Measurements from ENCODE around the gene STIMATE.

GRCh38 chr3:52904000-52904399, 6.7 kb upstream of the STIMATE start:
- TF ChIP-seq YBX1 (IDR thresholded peaks at IDR 0.05), result no peak
- no peak for TF ChIP-seq SIN3B (IDR thresholded peaks at IDR 0.05; ENCODE audit: low read depth)
- no peak for TF ChIP-seq MAFF (IDR thresholded peaks at IDR 0.05; ENCODE audit: low read length)
- TF ChIP-seq ARID1B (IDR thresholded peaks at IDR 0.05), result no peak
- TF ChIP-seq, protein P1, sequence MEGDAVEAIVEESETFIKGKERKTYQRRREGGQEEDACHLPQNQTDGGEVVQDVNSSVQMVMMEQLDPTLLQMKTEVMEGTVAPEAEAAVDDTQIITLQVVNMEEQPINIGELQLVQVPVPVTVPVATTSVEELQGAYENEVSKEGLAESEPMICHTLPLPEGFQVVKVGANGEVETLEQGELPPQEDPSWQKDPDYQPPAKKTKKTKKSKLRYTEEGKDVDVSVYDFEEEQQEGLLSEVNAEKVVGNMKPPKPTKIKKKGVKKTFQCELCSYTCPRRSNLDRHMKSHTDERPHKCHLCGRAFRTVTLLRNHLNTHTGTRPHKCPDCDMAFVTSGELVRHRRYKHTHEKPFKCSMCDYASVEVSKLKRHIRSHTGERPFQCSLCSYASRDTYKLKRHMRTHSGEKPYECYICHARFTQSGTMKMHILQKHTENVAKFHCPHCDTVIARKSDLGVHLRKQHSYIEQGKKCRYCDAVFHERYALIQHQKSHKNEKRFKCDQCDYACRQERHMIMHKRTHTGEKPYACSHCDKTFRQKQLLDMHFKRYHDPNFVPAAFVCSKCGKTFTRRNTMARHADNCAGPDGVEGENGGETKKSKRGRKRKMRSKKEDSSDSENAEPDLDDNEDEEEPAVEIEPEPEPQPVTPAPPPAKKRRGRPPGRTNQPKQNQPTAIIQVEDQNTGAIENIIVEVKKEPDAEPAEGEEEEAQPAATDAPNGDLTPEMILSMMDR (IDR thresholded peaks at IDR 0.05 in 2 of 3, conservative IDR thresholded peaks at IDR 0.05 in 1 of 3; ENCODE audit: insufficient read depth in 2 of 3, low read depth in 1 of 3, low read length in 3 of 3), result no peak
- no peak for TF ChIP-seq ZNF184 (CRISPR knock-in tag; IDR thresholded peaks at IDR 0.05)
- no peak for TF ChIP-seq ZFP1 (CRISPR knock-in tag; IDR thresholded peaks at IDR 0.05)
- TF ChIP-seq PTRF (tag; IDR thresholded peaks at IDR 0.05), result no peak
- TF ChIP-seq ETV5 (CRISPR knock-in tag; IDR thresholded peaks at IDR 0.05; ENCODE audit: low read depth), result no peak

Measured in K562 (cell line).